ENCODE results near the gene TM9SF2. TPM values are rescaled to one million over a fixed set of nuclear protein-coding genes. Genes with fewer than 3 reads are reported as not detected.
A peak's percentile ranks its signal among the peaks of the same experiment; 100 is the strongest.

The TM9SF2 gene
- total RNA-seq, 1 donor from 2014 or later, result 61.1 TPM

DNA sequence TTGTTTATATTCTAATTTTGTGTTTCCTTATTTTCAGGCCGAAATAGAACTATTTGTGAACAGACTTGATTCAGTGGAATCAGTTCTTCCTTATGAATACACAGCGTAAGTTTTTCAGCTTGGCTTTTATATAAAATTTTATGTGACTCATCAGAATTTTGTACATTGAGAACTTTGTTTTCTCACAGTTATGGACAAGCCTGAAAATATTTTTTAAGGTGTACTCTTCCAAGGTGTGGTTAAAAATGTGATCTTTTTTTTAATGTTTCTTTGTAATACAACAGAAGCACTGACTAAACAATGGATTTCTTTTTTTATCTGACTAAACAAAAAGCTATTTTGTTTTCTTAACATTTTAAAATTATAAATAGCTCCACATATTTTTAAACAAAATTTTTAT is 16.3 kb downstream of the TM9SF2 start:
- intact Hi-C loops (cut with DNase I), result no loop called here
- no peak for DNase-seq (ENCODE audit: missing footprints)
- ATAC-seq, result no peak

DNA sequence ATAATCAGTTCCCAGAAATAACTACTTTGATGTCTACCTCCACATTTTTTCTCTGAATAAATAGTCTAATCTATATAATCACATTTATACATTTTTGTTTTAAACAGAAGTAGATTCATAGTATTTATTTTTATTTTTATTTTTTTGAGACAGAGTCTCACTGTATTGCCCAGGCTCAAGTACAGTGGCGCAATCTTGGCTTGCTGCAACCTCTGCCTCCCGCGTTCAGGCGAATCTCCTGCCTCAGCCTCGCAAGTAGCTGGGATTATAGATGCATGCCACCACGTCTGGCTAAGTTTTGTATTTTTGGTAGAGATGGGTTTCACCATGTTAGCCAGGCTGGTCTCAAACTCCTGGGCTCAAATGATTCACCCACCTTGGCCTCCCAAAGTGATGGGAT is 16.7 kb downstream of the TM9SF2 start:
- DNase-seq (ENCODE audit: missing footprints) (no peak), ATAC-seq (no peak)
- intact Hi-C loops (cut with DNase I), result no loop called here

DNA sequence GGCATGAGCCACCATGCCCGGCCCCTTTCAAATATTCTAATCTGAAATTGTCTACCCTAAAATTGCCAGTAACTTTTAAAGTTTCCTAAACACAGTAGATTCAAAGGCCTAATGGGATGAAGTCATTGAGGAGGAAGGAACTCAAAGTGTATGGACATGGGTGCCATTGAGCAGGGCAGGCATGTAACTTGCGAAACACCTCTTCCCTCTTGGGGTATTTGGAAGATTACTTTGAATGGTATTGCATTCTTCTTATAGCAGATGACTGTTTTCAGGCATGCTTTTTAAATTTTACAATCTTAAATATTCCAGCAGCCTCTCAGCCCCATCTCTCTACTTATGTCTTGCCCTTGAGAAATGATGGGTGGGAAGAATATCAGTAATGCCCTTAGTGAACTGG is 21.0 kb downstream of the TM9SF2 start:
- no peak for DNase-seq (ENCODE audit: missing footprints)
- intact Hi-C loops (cut with DNase I), result no loop called here
- ATAC-seq, result no peak

DNA sequence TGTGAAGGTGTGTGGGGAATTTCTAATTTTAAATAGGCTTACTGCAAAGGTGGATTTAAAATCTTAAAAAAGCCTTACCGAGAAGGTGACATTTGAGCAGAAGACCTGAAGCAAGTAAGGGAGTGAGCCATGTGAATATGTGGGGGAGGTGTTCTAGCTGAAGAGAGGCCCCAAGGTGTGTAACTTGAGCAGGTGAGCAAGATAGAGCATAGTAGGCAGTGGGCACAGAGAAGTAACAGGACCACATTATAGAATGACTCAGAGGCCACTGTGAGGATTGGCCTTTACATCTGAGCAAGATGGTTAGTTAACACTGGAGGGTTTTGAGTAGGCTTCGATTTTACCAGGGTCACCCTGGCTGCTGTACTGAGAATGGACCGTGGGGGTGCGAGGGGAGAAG is 22.6 kb downstream of the TM9SF2 start:
- ATAC-seq (no peak), DNase-seq (ENCODE audit: missing footprints) (no peak)
- intact Hi-C loops (cut with DNase I), result no loop called here

DNA sequence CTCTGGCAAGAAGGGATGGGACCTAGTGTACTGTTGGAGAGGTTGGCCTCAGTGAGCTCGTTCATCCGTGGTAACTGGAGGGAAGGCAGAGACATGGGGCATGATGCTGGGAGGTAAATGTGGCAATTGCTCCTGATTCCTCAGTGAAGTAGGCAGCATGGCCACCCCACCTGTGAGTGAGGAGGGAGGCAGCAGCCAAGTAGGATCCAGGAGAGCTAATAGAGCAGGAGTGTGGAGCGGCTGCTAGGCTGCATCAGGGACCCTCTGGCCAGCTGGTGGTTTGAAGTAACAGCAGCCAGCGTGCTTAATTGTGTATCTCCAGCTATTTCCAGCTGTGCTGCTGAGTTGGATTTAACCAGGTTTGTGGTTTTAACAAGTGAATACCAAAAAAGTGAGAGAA is 24.7 kb downstream of the TM9SF2 start:
- ATAC-seq (no peak), DNase-seq (ENCODE audit: missing footprints) (no peak)
- intact Hi-C loops (cut with DNase I), result no loop called here

DNA sequence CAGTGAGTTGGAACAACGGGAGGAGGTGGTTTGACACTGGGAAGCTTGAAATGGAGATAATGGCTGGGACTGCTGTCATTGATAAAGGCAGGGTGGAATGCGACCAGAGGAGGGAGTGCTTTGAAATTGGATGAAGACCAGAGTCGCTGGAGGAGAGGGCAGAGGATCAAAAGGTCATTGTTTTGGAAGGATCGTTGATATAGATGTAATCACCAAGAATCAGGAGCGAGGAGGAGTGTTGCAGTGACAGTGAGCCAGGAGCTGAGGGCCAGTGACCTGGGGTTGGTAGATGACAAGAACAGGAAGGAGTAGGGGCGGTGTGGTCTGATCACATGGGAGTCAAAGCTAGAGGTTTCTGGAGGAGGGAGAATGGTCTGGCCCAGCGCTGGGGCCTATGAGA is 25.3 kb downstream of the TM9SF2 start:
- no peak for DNase-seq (ENCODE audit: missing footprints)
- intact Hi-C loops (cut with DNase I), result no loop called here
- ATAC-seq, result no peak

DNA sequence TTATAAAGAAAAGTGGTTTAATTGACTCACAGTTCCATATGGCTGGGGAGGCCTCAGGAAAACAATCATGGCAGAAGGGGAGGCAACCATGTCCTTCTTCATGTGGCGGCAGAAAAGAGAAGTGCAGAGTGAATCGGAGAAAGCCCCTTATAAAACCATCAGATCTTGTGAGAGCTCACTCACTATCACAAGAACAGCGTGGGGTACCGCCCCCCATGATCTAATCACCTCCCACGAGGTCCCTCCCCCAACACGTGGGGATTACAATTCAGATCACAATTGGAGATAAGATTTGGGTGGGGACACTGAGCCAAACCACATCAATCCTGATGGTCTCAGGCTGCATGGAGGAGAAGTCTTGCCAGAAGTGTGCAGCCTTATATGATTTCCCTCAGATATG is 26.0 kb downstream of the TM9SF2 start:
- ATAC-seq (no peak), DNase-seq (ENCODE audit: missing footprints) (no peak)
- intact Hi-C loops (cut with DNase I), result no loop called here

DNA sequence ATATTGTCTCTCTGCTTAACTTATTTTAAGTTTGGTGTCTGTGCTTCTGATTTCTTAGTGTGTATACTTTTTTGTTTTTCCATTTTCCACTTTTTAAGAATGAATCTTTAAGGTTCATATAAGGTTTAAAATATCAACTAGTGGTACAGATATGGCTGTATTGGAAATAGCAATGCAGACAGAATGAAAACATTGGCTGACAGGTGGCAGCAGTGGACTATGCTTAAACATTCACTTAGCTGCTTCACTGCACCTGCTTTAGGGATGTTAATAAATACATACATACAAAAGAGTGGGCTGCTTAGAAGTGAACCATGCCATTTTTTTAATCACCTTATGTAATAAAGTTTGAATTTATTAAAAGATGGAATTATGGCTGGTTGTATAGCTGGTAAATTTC is 27.3 kb downstream of the TM9SF2 start:
- ATAC-seq (no peak), DNase-seq (ENCODE audit: missing footprints) (no peak)
- intact Hi-C loops (cut with DNase I), result no loop called here

DNA sequence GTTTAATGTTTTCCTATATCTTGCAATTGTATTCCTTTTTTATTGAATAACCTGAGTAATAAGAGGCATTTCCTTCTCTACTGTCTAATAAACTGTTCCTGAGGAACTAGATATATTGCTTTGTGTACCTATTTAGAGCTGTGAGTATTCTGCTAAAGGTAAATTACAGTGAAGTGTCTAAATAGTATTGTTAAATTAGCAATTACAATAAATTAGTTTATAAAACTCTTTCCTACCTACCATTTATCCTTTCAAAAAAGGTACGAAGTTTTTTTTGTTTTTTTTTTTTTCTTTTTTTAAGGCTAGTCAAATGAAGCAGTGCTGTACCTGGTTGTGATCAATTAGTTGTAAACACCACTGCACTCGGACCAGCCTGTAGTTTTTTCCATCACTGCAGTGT is 34.8 kb downstream of the TM9SF2 start:
- no peak for ATAC-seq
- intact Hi-C loops (cut with DNase I), result no loop called here
- no peak for DNase-seq (ENCODE audit: missing footprints)

DNA sequence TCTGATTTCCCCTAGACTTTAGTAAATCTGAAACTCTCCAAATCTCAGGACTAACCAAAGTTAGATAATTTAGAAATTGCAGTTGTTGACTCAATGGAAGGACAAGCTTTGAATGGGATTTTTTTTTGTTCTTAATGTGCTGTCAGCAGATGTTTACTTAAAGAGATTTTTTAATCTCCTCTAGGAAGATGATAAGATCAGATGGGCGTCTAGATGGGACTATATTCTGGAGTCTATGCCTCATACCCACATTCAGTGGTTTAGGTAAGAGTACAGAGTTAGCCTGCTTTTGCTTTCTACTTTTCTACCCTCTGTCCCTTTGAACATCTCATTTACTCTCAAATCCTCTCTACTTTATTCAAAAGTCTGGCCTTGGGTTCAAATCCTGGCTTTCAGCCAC is 39.3 kb downstream of the TM9SF2 start:
- intact Hi-C loops (cut with DNase I), result no loop called here
- no peak for ATAC-seq
- no peak for DNase-seq (ENCODE audit: missing footprints)

DNA sequence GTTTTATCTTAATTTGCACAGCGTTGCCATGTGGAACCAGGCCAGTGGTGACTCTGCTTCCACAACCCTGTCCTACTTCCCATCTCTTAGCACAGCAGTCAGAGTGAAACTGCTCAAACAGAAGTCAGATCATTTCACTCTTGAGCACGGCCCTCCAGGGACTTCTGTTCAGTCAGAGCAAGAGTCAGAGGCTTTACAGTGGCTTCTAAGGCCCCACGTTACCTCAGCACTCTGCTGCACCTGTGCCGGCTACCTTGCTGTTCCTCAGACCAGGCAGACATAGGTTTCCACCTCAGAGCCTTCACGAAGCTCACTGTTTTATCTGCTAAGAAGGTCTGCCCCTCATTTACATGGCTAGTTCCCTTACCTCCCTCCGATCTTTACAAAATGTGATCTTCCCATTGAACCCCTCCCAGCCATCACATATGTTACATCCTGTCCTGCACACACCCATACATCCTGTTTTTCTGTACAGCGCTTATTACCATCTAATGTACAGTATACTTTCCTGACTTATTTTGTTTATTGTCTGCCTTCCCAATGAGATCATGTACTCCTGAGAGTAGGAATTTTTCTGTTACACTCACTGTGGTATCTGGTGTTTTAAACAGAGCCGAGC is 41.6 kb downstream of the TM9SF2 start:
- ATAC-seq (peak; percentile 52), DNase-seq (ENCODE audit: missing footprints) (no peak)
- intact Hi-C loops (cut with DNase I), result no loop called here

DNA sequence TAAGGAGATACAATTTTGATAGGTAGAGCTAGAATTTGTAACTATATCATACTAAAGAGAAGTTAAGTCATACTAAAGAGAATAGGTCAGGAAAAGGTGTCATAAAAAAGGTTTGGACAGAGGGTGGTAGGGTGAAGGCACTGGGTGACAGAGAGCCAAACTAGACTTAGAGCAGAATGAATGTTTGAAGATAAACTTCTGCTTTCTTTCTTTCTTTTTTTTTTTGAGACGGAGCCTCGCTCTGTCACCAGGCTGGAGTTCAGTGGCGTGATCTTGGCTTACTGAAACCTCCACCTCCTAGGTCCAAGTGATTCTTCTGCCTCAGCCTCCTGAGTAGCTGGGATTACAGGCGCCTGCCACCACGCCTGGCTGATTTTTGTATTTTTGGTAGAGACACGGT is 44.1 kb downstream of the TM9SF2 start:
- no peak for ATAC-seq
- intact Hi-C loops (cut with DNase I), result no loop called here

DNA sequence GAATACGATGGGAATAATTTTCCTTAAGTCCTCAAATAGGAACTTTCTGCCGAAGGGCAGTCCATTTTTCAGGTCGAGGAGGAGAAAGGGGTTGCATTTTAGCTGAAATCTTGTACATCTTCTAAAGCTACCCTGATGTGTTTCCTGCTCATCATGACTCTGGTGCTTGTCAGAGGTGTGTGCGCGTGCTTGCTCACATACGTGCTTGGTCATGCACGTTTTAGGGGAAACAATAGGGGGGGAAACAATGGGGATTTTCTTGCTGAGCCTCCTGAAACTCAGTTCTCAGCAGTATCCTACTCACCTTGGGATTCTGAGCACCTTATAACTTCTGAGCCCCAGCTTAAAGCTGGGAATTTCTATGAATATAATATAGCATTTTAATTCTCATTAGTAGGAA is 44.7 kb downstream of the TM9SF2 start:
- DNase-seq (ENCODE audit: missing footprints) (no peak), ATAC-seq (no peak)
- intact Hi-C loops (cut with DNase I), result no loop called here

More for the DNA sequence above, 44.1 kb downstream of the TM9SF2 start:
- no peak for DNase-seq (ENCODE audit: missing footprints)

DNA sequence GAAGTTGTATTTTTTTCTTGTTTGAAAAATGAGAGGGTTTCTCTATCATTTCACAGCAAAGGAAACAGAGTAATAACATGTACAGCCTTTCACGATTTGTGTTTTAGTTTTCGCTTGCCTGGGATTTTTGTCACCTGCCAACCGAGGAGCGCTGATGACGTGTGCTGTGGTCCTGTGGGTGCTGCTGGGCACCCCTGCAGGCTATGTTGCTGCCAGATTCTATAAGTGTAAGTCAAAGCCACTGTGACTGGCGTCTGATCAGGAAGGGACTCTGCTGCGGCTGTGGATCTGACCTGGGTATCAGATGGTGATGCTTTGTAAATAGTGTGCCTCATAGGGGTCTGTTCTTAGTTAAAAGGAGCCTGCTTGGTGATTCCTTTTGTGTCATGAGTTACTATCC is 45.6 kb downstream of the TM9SF2 start:
- ATAC-seq (no peak), DNase-seq (ENCODE audit: missing footprints) (no peak)
- intact Hi-C loops (cut with DNase I), result no loop called here

DNA sequence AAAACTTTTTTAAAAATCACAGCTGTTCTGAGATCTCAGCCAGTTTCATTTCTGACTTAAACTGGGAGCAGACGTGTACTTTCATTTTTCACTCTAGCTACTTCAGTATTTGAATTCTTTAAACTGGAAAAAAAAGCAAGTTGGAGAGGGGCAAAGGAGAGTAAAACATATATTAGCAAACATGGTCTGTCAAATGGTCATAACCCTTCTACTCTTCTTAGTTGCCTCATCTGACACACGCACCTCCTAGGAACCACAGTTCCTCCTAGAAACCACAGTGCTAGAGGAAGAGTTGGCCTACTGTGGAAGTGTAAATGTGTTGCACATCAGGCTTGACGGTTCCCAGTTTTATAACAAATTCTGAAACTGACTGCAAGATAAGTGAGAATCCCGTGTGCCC is 47.2 kb downstream of the TM9SF2 start:
- intact Hi-C loops (cut with DNase I), result no loop called here
- no peak for ATAC-seq
- no peak for DNase-seq (ENCODE audit: missing footprints)

DNA sequence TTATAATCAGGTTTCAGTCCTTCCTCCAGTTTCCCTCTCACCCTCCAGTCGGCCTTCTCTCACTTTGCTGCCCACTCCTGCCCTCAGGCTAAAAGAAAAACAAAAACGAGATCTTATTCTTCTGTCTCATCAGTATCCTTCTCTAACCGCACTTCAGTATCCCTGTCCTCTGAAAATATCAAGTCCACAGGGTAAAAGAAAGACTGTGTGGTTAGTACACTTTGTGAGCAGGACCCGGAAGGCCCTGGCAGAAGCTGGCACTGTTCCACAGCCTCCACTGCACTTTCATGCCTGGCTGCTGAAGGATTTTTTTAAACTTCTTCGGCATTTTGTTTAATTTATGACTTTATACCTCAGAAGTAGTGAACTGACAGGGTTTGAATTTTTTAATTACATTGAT is 51.8 kb downstream of the TM9SF2 start:
- intact Hi-C loops (cut with DNase I), result no loop called here
- DNase-seq (ENCODE audit: missing footprints) (no peak), ATAC-seq (no peak)

DNA sequence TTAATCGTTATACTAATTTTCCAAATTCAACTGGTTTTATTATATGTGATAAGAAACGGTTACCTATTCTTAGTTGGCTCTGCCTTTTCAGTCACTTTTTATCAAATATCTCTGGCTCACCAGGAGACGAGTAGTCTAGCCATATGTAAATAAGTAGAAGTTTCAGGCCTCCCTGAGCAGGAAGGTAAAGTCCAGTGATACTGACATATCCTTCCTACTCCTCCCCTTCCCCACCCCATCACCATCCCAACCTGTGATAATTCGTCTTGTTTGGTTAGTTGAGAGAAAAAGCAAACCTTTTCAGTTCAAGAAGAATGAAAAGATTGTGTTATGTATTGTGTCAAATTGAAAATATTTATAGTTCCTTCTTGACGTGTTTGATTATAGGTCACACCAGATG is 53.9 kb downstream of the TM9SF2 start:
- DNase-seq (ENCODE audit: missing footprints), result no peak
- ATAC-seq, result no peak
- intact Hi-C loops (cut with DNase I), result no loop called here

DNA sequence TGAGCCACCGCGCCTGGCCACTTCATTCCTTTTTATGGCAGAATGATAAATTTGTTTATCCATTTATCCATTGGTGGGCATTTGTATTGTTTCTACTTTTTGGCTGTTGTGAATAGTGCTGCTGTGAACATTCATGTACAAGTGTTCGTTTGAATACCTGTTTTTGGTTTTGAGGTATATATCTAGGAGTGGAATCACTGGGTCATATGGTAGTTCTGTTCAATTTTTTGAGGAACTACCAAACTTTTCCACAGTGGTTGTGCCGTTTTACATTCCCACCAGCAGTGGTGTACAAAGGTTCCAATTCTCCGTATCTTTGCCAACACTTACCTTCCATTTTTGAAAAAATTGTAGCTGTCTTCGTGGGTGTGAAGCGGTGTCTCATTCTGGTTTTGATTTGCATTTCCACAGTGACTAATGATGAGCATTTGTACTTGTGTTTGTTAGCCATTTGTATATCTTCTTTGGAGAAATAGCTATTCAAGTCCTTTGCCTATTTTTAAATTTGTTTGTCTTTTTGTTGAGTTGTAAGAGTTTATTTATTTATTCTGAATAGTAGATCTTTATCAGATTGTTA is 55.7 kb downstream of the TM9SF2 start:
- no peak for ATAC-seq
- intact Hi-C loops (cut with DNase I), result no loop called here
- DNase-seq (ENCODE audit: missing footprints), result no peak

DNA sequence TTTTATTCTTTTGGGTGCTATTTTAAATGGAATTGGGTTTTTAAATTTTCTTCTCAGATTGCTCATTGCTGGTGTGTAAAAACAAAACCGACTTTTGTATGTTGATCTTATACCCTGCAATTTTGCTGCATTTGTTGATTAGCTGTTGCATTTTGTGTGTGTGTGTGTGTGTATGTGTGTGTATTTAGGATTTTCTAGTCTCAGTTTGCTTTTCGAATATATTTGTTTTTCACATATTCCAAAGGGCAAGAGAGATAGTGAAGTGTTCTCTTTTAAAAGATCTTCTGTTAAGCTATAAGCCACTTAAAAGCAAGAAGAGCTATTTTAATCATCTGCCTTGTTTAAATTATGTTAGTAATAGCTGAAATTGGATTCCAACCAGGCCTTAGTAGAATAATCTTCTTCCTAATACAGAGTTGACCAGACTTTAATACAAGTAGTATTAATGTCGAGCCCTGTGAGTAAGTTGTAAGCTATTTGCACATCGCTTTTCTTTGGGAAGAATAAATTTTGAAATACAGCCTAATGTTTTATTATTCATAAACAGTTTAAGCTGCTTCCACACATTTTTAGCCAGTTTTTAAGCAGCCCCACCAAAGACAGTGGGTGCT is 57.4 kb downstream of the TM9SF2 start:
- no peak for ATAC-seq
- no peak for DNase-seq (ENCODE audit: missing footprints)
- intact Hi-C loops (cut with DNase I), result no loop called here

DNA sequence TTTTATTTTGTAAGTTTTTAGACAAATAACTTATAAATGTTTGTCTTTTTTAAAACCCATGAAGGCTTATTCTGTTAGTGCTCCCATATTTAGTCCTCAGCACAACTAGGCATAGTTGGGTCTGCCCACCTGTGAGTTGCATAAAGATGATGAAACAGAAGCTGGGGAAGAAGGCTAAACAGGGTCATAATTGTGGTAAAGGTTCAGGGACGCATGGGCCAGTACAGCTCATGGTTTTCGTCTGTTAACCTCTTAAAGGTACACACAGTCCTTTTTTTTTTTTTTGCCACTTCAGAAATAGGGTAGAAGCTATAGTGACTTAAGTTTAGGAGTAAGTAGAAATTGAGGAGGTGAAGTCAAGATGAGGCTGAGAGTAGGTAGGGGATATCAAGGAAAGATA is 58.3 kb downstream of the TM9SF2 start:
- DNase-seq (ENCODE audit: missing footprints), result no peak
- intact Hi-C loops (cut with DNase I), result no loop called here
- ATAC-seq, result no peak

DNA sequence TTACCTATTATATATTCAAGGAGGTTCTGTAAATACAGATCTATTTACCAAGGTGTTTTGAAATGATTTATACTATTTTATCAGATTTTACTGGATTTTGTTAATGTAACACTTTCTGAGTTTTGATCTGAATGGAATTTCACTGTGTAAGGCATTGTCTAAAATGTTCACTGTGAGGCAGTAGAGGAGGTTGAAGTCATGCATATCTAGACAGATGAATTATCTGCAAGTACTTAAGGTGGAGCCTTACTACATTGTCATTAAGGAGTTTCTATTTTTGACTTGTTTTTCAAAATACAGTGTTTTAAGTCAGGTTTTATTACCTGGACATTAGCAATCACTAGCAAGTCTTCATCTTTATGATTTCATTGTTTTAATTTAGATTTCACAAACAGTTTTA is 62.1 kb downstream of the TM9SF2 start:
- intact Hi-C loops (cut with DNase I), result no loop called here
- no peak for DNase-seq (ENCODE audit: missing footprints)
- no peak for ATAC-seq
